ENCODE measurements around the gene CA10. TPM values are rescaled to one million over a fixed set of nuclear protein-coding genes. Genes with fewer than 3 reads are reported as not detected.

CA10 gene
- total RNA-seq, 1 donor = not detected

DNA sequence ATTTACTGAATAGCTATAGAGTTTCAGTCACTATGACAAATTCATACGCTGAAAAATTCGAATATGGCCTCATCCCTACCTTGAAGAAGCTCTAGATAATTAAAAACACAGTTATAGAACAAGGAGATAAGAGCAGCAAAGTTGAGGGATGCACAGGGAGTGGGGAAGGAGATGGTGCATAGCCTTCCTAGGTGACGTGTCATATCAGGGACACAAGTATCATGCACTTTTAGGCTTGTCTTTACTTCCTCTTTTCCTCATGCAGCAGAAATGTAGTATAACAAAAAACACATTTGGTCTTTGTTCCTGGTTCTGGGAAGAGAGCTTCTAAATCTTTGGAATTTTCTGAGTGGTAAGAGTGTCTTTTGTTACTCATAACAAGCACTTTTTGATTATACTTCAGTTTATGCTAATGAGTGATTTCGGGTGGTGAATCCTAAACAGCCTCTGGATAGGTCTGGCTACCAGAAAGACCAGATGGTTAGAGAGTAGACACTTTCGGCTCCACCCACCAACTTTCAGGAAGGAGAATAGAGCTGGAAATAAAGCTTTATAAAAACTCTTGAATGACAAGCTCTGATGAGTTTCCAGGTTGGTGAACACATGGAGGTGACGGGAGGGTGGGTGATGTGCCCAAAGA lies 556.8 kb downstream of the CA10 start:
- Histone ChIP-seq H3K9me3 (ENCODE audit: low read depth, low read length) (no peaks in the 10 kb centered on the region), H3K4me2 (ENCODE audit: insufficient read depth, low read length) (no peak overlapping the region), H3K36me3 (ENCODE audit: insufficient read depth, low read length) (no peaks in the 10 kb centered on the region), H2AFZ (ENCODE audit: low read length) (no peak overlapping the region), H3K27ac (ENCODE audit: low read depth, low read length) (no peak overlapping the region), H4K20me1 (ENCODE audit: insufficient read depth, low read length) (no peaks in the 10 kb centered on the region), H3K4me3 (ENCODE audit: insufficient read depth, low read length) (no peak overlapping the region), H3K79me2 (ENCODE audit: insufficient read depth, low read length) (no peaks in the 10 kb centered on the region), H3K4me1 (ENCODE audit: insufficient read depth, low read length) (no peaks in the 10 kb centered on the region), H3K27me3 (ENCODE audit: insufficient read depth, low read length) (no peaks in the 10 kb centered on the region)
- TF ChIP-seq CTCF (IDR thresholded peaks at IDR 0.05; ENCODE audit: extremely low read depth, low read depth, low read length) = no peak
- no peak for DNase-seq (ENCODE audit: insufficient read length, low spot score, missing footprints)

DNA sequence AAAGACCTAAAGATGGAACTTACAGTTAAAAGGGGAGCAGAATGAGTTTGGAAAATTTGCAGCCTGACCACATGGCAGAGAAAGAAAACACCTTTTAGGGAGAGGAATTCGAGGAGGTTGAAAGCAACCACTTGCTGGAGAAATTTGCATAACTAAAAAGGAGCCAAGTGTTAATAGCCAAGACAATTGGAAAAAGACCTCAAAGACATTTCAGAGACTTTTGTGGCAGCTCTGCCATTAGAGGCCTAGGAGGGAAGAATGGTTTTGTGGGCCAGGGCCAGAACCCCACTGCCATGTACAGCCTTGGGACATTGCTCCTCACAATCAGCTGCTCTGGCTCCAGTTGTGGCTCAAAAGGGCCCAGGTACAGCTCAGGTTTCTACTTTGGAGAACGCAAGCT lies 559.7 kb downstream of the CA10 start:
- Histone ChIP-seq H4K20me1 (ENCODE audit: insufficient read depth, low read length) (no peaks in the 10 kb centered on the region), H3K27me3 (ENCODE audit: insufficient read depth, low read length) (no peaks in the 10 kb centered on the region), H3K36me3 (ENCODE audit: insufficient read depth, low read length) (no peaks in the 10 kb centered on the region), H3K4me2 (ENCODE audit: insufficient read depth, low read length) (no peak overlapping the region), H3K27ac (ENCODE audit: low read depth, low read length) (no peak overlapping the region), H2AFZ (ENCODE audit: low read length) (no peak overlapping the region), H3K4me3 (ENCODE audit: insufficient read depth, low read length) (no peak overlapping the region), H3K4me1 (ENCODE audit: insufficient read depth, low read length) (no peaks in the 10 kb centered on the region), H3K9me3 (ENCODE audit: low read depth, low read length) (no peaks in the 10 kb centered on the region), H3K79me2 (ENCODE audit: insufficient read depth, low read length) (no peaks in the 10 kb centered on the region)
- DNase-seq (ENCODE audit: insufficient read length, low spot score, missing footprints) = no peak
- TF ChIP-seq CTCF (IDR thresholded peaks at IDR 0.05; ENCODE audit: extremely low read depth, low read depth, low read length) = no peak

- no peaks in the 10 kb centered on the region for H3K27me3 ChIP-seq (ENCODE audit: insufficient read depth, low read length)
- no peak for DNase-seq (ENCODE audit: insufficient read length, low spot score, missing footprints)
- H3K4me3 ChIP-seq (ENCODE audit: insufficient read depth, low read length) = no peak overlapping the region
- H3K27ac ChIP-seq (ENCODE audit: low read depth, low read length) = no peak overlapping the region
- no peaks in the 10 kb centered on the region for H3K9me3 ChIP-seq (ENCODE audit: low read depth, low read length)
- H3K4me1 ChIP-seq (ENCODE audit: insufficient read depth, low read length) = no peaks in the 10 kb centered on the region
- no peak overlapping the region for H3K4me2 ChIP-seq (ENCODE audit: insufficient read depth, low read length)
- no peaks in the 10 kb centered on the region for H4K20me1 ChIP-seq (ENCODE audit: insufficient read depth, low read length)
- TF ChIP-seq CTCF (IDR thresholded peaks at IDR 0.05; ENCODE audit: extremely low read depth, low read depth, low read length) = no peak
- no peaks in the 10 kb centered on the region for H3K36me3 ChIP-seq (ENCODE audit: insufficient read depth, low read length)
- no peak overlapping the region for H2AFZ ChIP-seq (ENCODE audit: low read length)
- no peaks in the 10 kb centered on the region for H3K79me2 ChIP-seq (ENCODE audit: insufficient read depth, low read length)
These were observed 561.2 kb downstream of the CA10 start for GRCh38 chr17:51597345-51597744.

DNA sequence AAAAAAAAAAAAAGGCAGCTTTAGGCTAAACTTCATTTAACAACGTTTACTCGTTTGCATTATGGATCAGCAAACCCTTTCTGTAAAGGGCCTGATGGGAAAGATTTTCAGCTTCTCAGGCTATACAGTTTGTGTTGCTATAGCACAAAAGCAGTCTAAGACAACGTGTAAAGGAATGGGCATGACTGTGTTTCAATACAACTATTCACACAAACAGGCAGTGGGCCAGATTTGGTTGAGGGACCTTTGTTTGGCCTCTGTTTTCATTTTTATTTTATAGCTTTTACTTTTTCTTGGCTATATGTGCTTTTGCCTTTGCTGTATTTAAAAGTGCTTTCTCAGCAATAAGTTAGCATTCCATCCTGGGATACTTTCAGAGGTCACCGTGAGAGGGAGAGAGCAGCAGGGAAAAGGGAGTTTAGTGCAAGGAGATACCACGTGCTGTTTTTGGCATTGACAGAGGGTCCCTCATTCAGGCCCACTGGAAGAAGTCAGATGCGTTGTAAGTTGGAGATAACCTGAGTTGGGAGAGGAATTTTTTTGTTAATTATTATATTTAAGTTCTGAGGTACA lies 562.6 kb downstream of the CA10 start:
- no peak overlapping the region for H3K27ac ChIP-seq (ENCODE audit: low read depth, low read length)
- no peaks in the 10 kb centered on the region for H3K36me3 ChIP-seq (ENCODE audit: insufficient read depth, low read length)
- DNase-seq (ENCODE audit: insufficient read length, low spot score, missing footprints) = no peak
- TF ChIP-seq CTCF (IDR thresholded peaks at IDR 0.05; ENCODE audit: extremely low read depth, low read depth, low read length) = no peak
- no peaks in the 10 kb centered on the region for H3K79me2 ChIP-seq (ENCODE audit: insufficient read depth, low read length)
- no peak overlapping the region for H3K4me2 ChIP-seq (ENCODE audit: insufficient read depth, low read length)
- H3K27me3 ChIP-seq (ENCODE audit: insufficient read depth, low read length) = no peaks in the 10 kb centered on the region
- no peaks in the 10 kb centered on the region for H4K20me1 ChIP-seq (ENCODE audit: insufficient read depth, low read length)
- no peak overlapping the region for H2AFZ ChIP-seq (ENCODE audit: low read length)
- no peaks in the 10 kb centered on the region for H3K9me3 ChIP-seq (ENCODE audit: low read depth, low read length)
- no peak overlapping the region for H3K4me3 ChIP-seq (ENCODE audit: insufficient read depth, low read length)
- H3K4me1 ChIP-seq (ENCODE audit: insufficient read depth, low read length) = no peaks in the 10 kb centered on the region
